IgD-negative memory B cell (primary cell): ENCODE measurements around the gene KRT74. TPM values are rescaled to one million over a fixed set of nuclear protein-coding genes. Genes with fewer than 3 reads are reported as not detected.

Source experiments
- H3K27ac Mint-ChIP-seq, 3 donors: one replicate each; pipeline ENCODE4 v1.8.0; 2020 to 2022; ENCODE audit warnings: mild to moderate bottlenecking in 3 of 3, mixed read lengths in 3 of 3, moderate library complexity in 1 of 3
- H3K27me3 Mint-ChIP-seq: one replicate; pipeline ENCODE4 v1.8.0; 2021; ENCODE audit warnings: mixed read lengths
- H3K36me3 Mint-ChIP-seq: one replicate; pipeline ENCODE4 v1.8.0; 2020; ENCODE audit warnings: mild to moderate bottlenecking, mixed read lengths
- H3K4me1 Mint-ChIP-seq, 3 donors: one replicate each; pipeline ENCODE4 v1.8.0; 2020 to 2022; ENCODE audit warnings: mixed read lengths in 3 of 3, mild to moderate bottlenecking in 1 of 3
- H3K4me3 Mint-ChIP-seq, 4 donors: one replicate each; pipeline ENCODE4 v1.8.0; 2020 to 2022; ENCODE audit warnings: mild to moderate bottlenecking in 4 of 4, mixed read lengths in 4 of 4, moderate library complexity in 3 of 4
- H3K9me3 Mint-ChIP-seq, 3 donors: one replicate each; pipeline ENCODE4 v1.8.0; 2020 to 2021; ENCODE audit warnings: mixed read lengths in 3 of 3, mild to moderate bottlenecking in 1 of 3
- polyA plus RNA-seq: library from polyadenylated mRNA; unstranded; fragments of 300-500 nt; fragmentation: Illumina TruSeq; gene quantifications from one replicate; pipeline ENCODE4 v1.2.3, GENCODE V29; 2021

Gene KRT74
- not detected for polyA plus RNA-seq

GRCh38 chr12:52573743-52574142, at the start of gene KRT74:
KRT74 (minus strand) TSS chr12:52573843; CDS start chr12:52573777, 66 bp downstream.
- Mint-ChIP-seq H3K4me1 (peaks cover 0 to 3% (median 0%) of the 10 kb centered on the region in 3 donors), H3K27ac (no peak within 1 kb of the TSS), H3K27me3 (peaks cover 10% of the 10 kb centered on the region), H3K4me3 (no peak within 1 kb of the TSS), H3K9me3 (no peaks in the 10 kb centered on the region), H3K36me3 (no peaks in the 10 kb centered on the region)

DNA sequence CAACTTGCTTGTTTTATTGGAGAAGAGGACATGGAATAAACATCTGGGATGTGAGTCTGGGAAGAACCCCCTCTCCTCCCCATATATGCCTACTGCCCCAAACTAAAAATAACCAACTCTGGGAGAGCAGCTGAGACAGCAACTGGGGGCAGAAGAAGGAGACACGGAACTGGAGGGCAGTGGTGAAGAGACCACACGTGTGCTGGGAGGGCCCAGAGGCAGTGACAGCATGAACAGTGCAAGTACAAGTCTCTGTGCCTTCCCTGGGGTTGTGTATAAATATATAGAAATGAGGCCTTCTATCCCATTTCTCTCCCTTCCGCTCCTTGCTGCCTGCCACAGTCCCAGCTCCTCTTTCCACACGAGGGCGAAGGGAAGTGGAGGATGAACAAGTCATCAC, 48.7 kb upstream of the KRT74 start:
- Mint-ChIP-seq H3K27me3 (peaks cover 8% of the 10 kb centered on the region), H3K27ac (no peak overlapping the region), H3K4me1 (no peaks in the 10 kb centered on the region)

DNA sequence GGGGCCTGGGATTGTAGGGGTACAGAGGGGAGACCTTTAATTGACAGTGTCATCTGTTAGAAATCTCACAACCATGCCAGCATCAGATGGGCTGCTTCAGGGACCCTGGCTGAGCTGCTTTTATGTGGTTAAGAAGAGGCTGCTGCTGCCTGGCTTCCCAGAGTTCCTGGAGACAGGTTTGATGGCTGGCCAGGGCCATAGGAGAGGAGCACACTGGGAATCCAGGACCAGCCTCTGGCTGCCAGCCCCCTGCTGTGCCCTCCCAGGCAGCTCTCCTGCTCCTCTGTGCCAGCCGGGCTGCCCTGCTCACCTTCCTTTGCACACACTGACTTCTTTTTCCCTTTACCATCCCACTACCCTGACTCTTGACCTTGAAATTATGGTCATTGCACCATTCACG, 45.2 kb upstream of the KRT74 start:
- Mint-ChIP-seq H3K27ac (no peak overlapping the region), H3K4me3 (no peak overlapping the region), H3K27me3 (peaks cover 19% of the 10 kb centered on the region), H3K36me3 (peaks cover 3% of the 10 kb centered on the region), H3K9me3 (peaks cover 0 to 6% (median 2%) of the 10 kb centered on the region in 3 donors), H3K4me1 (no peaks in the 10 kb centered on the region)

More for the DNA sequence above, 48.7 kb upstream of the KRT74 start:
- Mint-ChIP-seq H3K36me3 (peaks cover 3% of the 10 kb centered on the region), H3K4me3 (no peak overlapping the region), H3K9me3 (peaks cover 0 to 6% (median 2%) of the 10 kb centered on the region in 3 donors)

GRCh38 chr12:52618216-52618615, 44.6 kb upstream of the KRT74 start, which contains the start of gene KRT73:
KRT73 (minus strand) TSS chr12:52618559; CDS start chr12:52618524, 35 bp downstream.
- peaks cover 3% of the 10 kb centered on the region for H3K36me3 Mint-ChIP-seq
- H3K27me3 Mint-ChIP-seq = peaks cover 19% of the 10 kb centered on the region
- peak within 1 kb of the TSS in 1 of 3 donors; percentile 2 for H3K27ac Mint-ChIP-seq
- H3K9me3 Mint-ChIP-seq = peaks cover 0 to 5% (median 2%) of the 10 kb centered on the region in 3 donors
- no peaks in the 10 kb centered on the region for H3K4me1 Mint-ChIP-seq
- peak within 1 kb of the TSS in 1 of 4 donors; percentile 31 for H3K4me3 Mint-ChIP-seq

DNA sequence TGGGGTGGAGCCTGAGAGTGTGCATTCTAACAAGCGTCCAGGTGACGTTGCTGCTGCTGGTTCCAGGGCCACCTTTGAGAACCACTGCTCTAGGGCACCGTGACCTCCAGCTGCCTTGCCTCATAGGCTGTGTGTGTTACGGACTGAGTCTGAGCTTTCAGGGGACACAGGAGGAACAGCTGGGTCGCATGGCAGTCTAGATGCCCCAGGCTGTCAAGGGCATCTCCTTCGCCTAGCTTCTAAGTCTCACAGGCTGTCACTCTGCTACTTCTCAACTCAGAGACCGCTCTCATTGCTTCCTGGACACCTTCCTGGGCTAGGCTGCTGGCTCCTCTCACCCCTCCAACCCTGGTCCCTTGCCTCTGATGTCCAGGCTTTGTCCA, 43.8 kb upstream of the KRT74 start:
- peaks cover 19% of the 10 kb centered on the region for H3K27me3 Mint-ChIP-seq
- H3K9me3 Mint-ChIP-seq = peaks cover 0 to 2% (median 0%) of the 10 kb centered on the region in 3 donors
- H3K4me1 Mint-ChIP-seq = no peaks in the 10 kb centered on the region

DNA sequence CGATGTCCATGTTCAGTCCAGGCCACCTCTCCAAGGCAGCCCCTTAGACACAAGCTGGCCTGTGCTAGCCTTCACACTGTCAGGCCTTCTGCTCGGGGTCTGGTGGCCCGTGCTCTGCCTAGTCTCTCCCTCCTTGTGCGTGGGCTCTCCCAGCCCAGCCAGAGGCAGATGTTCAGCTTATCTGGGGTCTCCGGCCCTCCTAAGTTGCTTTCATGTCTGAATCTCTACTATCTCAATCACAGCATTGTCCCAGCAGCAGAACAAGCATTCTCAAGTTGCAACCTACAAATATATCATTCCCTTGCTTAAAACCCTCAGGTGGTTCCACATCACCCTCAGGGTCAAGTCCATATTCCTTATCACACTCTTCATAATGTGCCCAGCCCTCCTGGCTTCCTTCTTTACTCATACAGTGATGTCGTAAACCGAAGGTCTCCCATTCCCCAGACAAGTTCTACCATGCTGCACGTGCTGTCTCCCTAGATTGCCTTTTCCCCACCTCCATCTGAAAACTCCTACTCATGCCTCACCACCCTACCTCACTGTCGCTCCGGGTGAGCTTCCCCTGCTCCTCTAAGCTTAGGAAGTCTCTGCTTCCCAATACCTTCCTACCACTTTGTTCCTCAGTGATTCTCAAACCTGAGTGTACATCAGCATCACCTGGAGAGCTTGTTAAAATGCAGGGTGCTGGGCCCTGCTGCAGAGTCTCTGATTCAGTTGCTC, 43.2 kb upstream of the KRT74 start:
- Mint-ChIP-seq H3K27me3 (peaks cover 23% of the 10 kb centered on the region), H3K4me1 (no peaks in the 10 kb centered on the region), H3K36me3 (peaks cover 3% of the 10 kb centered on the region), H3K4me3 (no peak overlapping the region), H3K27ac (no peak overlapping the region), H3K9me3 (peaks cover 0 to 2% (median 0%) of the 10 kb centered on the region in 3 donors)

More for the DNA sequence above, 43.8 kb upstream of the KRT74 start:
- no peak overlapping the region for H3K4me3 Mint-ChIP-seq
- no peak overlapping the region for H3K27ac Mint-ChIP-seq
- H3K36me3 Mint-ChIP-seq = peaks cover 3% of the 10 kb centered on the region

GRCh38 chr12:52615912-52616311, 42.3 kb upstream of the KRT74 start:
- Mint-ChIP-seq H3K4me3 (no peak overlapping the region), H3K27ac (peak overlapping the region in 1 of 3 donors; percentile 54), H3K4me1 (no peaks in the 10 kb centered on the region), H3K36me3 (peaks cover 3% of the 10 kb centered on the region), H3K27me3 (peaks cover 30% of the 10 kb centered on the region), H3K9me3 (peaks cover 0 to 2% (median 0%) of the 10 kb centered on the region in 3 donors)

DNA sequence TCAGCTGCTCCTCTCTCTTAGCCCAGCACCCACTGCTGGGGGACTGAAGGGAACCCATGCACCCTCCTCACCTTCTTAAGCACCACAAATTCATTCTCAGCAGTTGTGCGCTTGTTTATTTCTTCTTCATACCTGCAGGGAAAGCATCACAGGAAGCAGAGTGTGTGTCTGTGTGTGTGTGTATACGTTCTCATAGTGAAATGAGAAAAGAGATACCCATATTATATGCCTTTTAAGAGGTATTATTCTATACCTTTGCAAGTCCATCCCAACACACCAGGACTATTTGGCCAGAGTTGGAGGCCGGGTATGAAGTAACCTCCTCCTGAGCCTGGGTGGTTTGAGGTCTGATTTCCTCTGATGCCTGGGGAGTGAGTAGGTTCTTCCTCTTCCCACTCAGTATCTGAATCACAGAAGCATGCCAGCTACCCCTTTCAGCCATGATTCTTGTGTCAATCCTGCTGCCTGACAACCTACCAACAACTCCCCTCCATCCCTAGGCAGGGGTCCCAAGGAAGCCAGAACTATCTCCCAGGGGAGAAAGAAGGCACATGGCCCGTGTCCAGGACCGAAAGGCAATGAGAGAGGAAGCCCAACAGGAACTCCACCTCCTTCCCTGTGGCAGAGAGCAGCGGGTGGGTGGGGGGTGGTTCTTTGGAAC, 41.7 kb upstream of the KRT74 start:
- H3K4me1 Mint-ChIP-seq = no peaks in the 10 kb centered on the region
- H3K4me3 Mint-ChIP-seq = no peak overlapping the region
- peaks cover 32% of the 10 kb centered on the region for H3K27me3 Mint-ChIP-seq

GRCh38 chr12:52614381-52615207, 41.0 kb upstream of the KRT74 start:
- peaks cover 2% of the 10 kb centered on the region for H3K36me3 Mint-ChIP-seq
- H3K4me3 Mint-ChIP-seq = no peak overlapping the region
- H3K27me3 Mint-ChIP-seq = peaks cover 36% of the 10 kb centered on the region
- no peaks in the 10 kb centered on the region for H3K4me1 Mint-ChIP-seq
- H3K27ac Mint-ChIP-seq = no peak overlapping the region
- peaks cover 0 to 2% (median 0%) of the 10 kb centered on the region in 3 donors for H3K9me3 Mint-ChIP-seq

More for the DNA sequence above, 41.7 kb upstream of the KRT74 start:
- peaks cover 0 to 2% (median 0%) of the 10 kb centered on the region in 3 donors for H3K9me3 Mint-ChIP-seq
- peak overlapping the region in 1 of 3 donors; percentile 59 for H3K27ac Mint-ChIP-seq
- peaks cover 2% of the 10 kb centered on the region for H3K36me3 Mint-ChIP-seq

DNA sequence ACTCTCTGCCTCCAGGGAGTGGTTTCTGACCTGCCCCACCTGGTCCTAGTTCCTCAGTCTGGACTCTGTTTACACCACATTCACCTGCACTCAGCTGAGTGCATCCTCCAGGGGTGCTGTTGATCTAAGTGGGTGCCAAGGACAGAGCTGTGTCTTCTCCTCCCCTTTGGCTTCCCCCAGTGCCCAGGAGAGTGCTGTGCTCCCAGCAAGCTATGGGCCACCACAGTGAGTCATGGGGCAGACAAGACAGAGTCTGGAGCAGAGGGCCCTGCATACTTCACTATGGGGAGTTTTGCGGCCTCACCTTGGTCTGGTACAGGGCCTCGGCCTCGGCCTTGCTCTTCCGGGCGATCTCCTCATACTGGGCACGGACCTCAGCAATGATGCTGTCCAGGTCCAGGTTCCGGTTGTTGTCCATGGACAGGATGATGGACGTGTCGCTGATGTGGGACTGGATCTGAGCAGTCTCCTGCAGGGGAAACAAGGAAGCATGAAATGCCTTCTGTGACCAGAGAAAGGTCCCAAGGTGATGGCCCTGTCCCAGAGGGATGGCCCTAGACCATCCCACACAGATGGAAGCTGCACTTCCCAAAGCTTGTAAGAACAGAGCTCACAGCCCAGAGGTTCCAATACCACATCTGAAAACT, 39.9 kb upstream of the KRT74 start:
- H3K9me3 Mint-ChIP-seq = no peaks in the 10 kb centered on the region
- peak overlapping the region in 1 of 3 donors; percentile 59 for H3K27ac Mint-ChIP-seq
- peaks cover 0 to 2% (median 0%) of the 10 kb centered on the region in 3 donors for H3K4me1 Mint-ChIP-seq
- no peaks in the 10 kb centered on the region for H3K36me3 Mint-ChIP-seq
- no peak overlapping the region for H3K4me3 Mint-ChIP-seq
- peaks cover 39% of the 10 kb centered on the region for H3K27me3 Mint-ChIP-seq

DNA sequence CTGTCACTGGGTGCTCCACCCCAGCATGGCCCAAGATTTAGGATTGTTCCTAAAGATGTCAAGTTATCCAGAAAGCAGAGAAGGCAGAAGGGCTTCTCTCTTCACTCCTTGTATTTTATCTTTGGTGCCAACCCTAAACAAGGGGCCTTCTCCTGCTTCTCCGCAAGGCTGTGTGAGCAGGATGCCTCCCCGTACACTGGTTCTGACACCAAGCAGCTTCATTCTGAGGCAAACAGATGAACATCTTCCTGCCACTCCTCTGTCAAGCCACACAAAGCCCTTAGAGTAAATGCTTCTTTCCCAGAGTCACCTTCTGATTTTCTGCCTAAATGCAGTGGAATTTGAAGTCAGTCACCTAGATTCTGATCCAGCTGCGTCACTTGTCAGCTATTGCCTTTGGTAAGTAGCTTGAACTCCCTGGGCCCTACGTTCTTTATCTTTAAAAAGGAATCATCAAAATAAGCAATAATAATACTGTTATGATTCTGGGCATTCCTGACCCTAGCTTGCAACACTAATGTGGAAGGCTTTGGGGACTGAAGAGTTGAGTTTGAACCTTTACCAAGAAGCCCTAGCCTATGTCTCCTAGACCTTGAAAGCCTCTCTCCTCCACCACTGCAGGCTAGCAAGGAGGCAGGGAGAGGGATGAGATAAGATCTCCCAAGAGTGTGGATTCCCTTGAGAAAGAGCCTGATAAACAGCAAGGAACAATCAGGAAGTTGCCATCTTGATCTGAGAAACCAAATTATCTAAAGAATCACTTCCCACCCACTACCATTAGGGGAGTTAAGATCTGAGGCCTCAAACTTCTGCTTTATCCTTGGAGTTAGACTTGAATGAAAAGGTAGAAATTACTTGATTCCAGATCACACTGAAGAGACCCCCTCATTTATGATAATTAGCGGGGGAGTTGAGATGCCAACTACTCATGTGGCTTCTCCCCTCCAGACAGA, 39.1 kb upstream of the KRT74 start:
- Mint-ChIP-seq H3K9me3 (no peaks in the 10 kb centered on the region), H3K4me3 (no peak overlapping the region), H3K36me3 (no peaks in the 10 kb centered on the region), H3K4me1 (peaks cover 0 to 2% (median 0%) of the 10 kb centered on the region in 3 donors), H3K27me3 (peaks cover 39% of the 10 kb centered on the region), H3K27ac (peak overlapping the region in 1 of 3 donors; percentile 1)

- Mint-ChIP-seq H3K4me3 (no peak overlapping the region), H3K4me1 (peaks cover 0 to 2% (median 0%) of the 10 kb centered on the region in 3 donors), H3K27me3 (peaks cover 35% of the 10 kb centered on the region), H3K9me3 (no peaks in the 10 kb centered on the region), H3K36me3 (no peaks in the 10 kb centered on the region), H3K27ac (no peak overlapping the region)
These were observed 37.4 kb upstream of the KRT74 start for GRCh38 chr12:52611080-52611468.

- H3K9me3 Mint-ChIP-seq = no peaks in the 10 kb centered on the region
- no peaks in the 10 kb centered on the region for H3K36me3 Mint-ChIP-seq
- H3K27me3 Mint-ChIP-seq = peaks cover 29% of the 10 kb centered on the region
- peaks cover 0 to 2% (median 0%) of the 10 kb centered on the region in 3 donors for H3K4me1 Mint-ChIP-seq
- no peak overlapping the region for H3K4me3 Mint-ChIP-seq
- no peak overlapping the region for H3K27ac Mint-ChIP-seq
These were observed 35.4 kb upstream of the KRT74 start for GRCh38 chr12:52608826-52609630.
